ENCODE measurements around the gene RGPD8.

- TF ChIP-seq, protein P1, sequence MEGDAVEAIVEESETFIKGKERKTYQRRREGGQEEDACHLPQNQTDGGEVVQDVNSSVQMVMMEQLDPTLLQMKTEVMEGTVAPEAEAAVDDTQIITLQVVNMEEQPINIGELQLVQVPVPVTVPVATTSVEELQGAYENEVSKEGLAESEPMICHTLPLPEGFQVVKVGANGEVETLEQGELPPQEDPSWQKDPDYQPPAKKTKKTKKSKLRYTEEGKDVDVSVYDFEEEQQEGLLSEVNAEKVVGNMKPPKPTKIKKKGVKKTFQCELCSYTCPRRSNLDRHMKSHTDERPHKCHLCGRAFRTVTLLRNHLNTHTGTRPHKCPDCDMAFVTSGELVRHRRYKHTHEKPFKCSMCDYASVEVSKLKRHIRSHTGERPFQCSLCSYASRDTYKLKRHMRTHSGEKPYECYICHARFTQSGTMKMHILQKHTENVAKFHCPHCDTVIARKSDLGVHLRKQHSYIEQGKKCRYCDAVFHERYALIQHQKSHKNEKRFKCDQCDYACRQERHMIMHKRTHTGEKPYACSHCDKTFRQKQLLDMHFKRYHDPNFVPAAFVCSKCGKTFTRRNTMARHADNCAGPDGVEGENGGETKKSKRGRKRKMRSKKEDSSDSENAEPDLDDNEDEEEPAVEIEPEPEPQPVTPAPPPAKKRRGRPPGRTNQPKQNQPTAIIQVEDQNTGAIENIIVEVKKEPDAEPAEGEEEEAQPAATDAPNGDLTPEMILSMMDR (IDR thresholded peaks at IDR 0.05) = no peak
- no peak for TF ChIP-seq EZH2 (IDR thresholded peaks at IDR 0.05; ENCODE audit: borderline replicate concordance, insufficient read depth, low read depth, low read length, poor library complexity, severe bottlenecking)
Observed at GRCh38 chr2:112459372-112459771, 25.9 kb upstream of the RGPD8 start.
